Esophagus mucosa (tissue), 1 donor: ENCODE data around the gene RSF1. TPM values are rescaled to one million over a fixed set of nuclear protein-coding genes. Genes with fewer than 3 reads are reported as not detected.

Experiments
- ATAC-seq: fragments of 200-7000 bp; cut with Tn5 transposase; one replicate; pipeline ENCODE4 v1.9.1; 2020
- total RNA-seq: library from RNA; stranded (reverse); gene quantifications from one replicate; pipeline ENCODE4 v1.2.4, GENCODE V29; 2023
- donor health status: DM: yes; HTN: yes; CAD: no.

The RSF1 gene
- total RNA-seq, 1 donor from 2014 or later = 17.3 TPM

DNA sequence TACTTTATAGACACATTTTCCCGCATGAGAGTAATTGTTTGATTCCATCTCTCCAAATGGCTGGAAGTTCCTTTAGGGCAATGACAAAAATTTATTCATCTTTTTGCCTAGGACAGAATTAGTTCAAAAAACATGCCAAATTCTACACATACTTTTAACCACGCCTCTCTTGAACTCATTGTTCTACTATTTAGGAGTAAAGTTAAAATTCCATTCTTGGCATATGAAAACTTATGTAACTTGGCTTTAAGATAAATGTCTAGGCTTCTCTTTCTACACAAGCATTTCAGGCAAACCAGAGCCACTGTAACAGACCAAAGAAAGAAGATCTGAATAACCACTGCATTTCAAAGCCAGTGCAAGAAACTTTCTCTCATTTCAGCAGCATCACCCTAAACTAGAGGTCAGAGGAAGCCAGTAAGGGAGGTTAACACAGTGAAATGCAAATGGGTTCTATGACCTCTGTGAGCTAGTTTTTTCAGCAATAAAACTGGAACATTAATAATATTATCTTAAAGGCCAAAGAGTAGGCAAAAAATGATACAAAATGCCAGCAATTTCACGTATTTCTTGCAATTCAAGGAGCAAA lies 73.0 kb downstream of the RSF1 start:
- ATAC-seq = no peak

GRCh38 chr11:77736473-77736872 lies 84.0 kb downstream of the RSF1 start:
- ATAC-seq = no peak

- ATAC-seq = no peak
Observed at GRCh38 chr11:77734890-77735289, 85.6 kb downstream of the RSF1 start.

- ATAC-seq = no peak
Observed at GRCh38 chr11:77732143-77732542, 88.4 kb downstream of the RSF1 start.

GRCh38 chr11:77730789-77731188 lies 89.7 kb downstream of the RSF1 start:
- ATAC-seq = no peak

GRCh38 chr11:77729063-77729462 lies 91.5 kb downstream of the RSF1 start:
- ATAC-seq = no peak

DNA sequence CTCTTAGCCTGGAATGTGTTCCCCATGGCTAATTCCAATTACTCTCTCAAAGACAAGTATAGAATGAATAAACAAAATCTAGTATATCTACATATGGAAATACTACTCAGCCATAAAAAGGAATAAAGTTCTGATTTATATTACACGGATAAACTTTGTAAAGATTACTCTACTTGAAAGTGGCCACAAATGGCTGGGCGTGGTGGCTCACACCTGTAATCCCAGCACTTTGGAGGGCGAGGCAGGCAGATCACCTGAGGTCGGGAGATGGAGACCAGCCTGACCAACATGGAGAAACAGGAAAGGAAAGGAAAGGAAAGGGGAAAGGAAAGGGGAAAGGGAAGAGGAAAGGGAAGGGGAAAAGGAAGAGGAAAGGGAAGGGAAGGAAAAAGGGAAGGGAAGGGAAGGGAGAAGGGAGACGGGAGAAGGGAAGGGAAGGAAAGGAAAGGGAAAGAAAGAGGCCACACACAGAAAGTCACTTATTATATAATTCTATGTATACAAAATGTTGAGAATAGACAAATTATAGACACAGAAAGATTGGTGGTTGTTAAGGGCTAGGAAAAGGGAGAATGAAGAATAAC lies 92.2 kb downstream of the RSF1 start:
- no peak for ATAC-seq

DNA sequence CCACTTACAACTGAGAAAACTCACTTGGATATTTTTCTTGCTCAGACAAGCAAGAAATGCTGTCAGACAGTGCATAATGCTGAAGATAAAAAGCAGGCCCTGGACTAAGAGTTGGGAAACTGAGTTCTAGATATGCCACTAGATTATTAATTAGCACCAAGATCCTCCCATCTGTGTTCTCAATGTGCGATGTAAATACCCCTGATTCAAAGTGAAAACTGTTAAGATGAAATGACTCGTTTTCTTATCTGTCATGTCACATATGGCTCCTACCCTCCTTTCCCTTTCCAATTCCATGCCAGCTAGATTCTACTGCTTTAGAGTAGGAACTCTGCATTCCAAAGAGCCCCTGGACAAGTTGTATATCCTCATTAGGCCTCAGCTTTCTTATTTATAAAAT lies 94.0 kb downstream of the RSF1 start:
- ATAC-seq = no peak

DNA sequence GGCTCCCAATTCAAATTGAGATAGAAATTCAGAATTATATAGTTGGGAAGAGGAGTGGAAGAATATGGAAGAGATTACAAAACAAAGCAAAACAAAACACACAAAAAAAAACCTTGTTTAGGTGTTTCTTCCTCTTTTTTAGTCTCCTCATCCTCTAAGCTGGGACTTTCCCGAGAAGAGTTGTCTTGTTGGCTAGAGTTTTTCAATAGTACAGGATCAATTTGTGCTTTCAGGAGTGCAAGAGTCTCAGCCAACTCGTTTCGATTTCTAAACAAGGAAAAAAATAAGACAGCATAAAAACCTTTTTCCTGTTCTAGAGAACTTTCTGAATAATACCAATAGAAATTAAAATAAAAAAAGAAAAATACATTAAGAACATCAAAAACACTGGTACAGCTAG lies 95.1 kb downstream of the RSF1 start:
- ATAC-seq = no peak

GRCh38 chr11:77724636-77725035 lies 95.9 kb downstream of the RSF1 start:
- ATAC-seq = no peak

DNA sequence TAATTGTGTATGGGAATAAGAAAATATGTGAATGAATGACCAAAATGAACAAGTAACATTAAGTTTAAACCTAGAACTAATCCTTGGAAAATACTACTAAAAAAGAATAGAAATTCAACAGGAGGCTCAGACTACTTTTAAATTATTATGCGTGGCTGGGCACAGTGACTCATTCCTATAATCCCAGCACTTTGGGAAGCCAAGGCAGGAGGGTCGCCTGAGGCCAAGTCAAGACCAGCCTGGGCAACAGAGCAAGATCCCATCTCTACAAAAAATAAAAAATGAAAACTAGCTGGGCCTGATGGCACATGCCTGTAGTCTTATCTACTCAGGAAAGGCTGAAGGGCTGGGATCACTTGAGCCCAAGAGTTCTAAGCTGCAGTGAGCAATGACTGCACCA lies 97.5 kb downstream of the RSF1 start:
- no peak for ATAC-seq

GRCh38 chr11:77710358-77710757 lies 110.2 kb downstream of the RSF1 start:
- no peak for ATAC-seq

- ATAC-seq = no peak
Observed at GRCh38 chr11:77705876-77706579, 114.5 kb downstream of the RSF1 start.

- no peak for ATAC-seq
Observed at GRCh38 chr11:77705195-77705875, 115.2 kb downstream of the RSF1 start.

- no peak for ATAC-seq
Observed at GRCh38 chr11:77704029-77704428, 116.5 kb downstream of the RSF1 start.

GRCh38 chr11:77699425-77699824 lies 121.1 kb downstream of the RSF1 start:
- no peak for ATAC-seq

DNA sequence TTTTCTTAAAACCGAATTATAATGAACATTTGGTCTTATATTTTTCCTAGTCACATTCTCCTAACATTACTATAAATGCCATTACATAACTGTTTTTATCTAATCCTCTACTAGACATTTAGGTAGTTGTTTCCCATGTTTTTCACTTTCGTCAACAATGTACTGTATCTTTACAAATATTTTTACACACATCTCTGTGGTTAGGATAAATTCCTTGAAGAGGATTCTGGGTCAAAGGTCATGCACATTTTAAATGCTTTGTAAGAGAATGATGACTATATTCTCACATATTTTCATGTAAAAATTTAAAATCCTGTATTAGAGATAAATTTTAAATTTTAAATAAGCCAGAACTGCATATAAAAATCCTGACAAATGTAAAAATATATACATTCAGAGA lies 121.6 kb downstream of the RSF1 start:
- ATAC-seq = no peak

- no peak for ATAC-seq
Observed at GRCh38 chr11:77697865-77698264, 122.7 kb downstream of the RSF1 start.

- no peak for ATAC-seq
Observed at GRCh38 chr11:77695417-77695816, 125.1 kb downstream of the RSF1 start.

DNA sequence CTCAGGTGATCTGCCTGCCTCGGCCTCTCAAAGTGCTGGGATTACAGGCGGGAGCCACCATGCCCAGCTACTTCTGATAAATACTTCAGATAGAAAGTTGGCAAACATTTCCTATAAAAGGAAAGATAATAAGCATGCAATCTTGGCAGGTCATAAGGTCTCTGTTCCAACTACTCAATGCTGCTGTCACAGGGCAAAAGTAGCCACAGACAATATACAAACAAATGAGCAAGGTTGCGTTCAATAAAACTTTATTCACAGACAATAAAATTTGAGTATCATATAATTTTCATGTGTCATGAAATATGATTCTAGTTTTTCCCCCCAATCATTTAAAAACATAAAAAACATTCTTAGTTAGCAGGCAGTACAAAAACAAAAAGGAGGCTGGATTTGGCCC lies 129.9 kb downstream of the RSF1 start:
- no peak for ATAC-seq

- no peak for ATAC-seq
Observed at GRCh38 chr11:77687088-77687487, 133.4 kb downstream of the RSF1 start.

- ATAC-seq = no peak
Observed at GRCh38 chr11:77677138-77677537, 143.4 kb downstream of the RSF1 start.

DNA sequence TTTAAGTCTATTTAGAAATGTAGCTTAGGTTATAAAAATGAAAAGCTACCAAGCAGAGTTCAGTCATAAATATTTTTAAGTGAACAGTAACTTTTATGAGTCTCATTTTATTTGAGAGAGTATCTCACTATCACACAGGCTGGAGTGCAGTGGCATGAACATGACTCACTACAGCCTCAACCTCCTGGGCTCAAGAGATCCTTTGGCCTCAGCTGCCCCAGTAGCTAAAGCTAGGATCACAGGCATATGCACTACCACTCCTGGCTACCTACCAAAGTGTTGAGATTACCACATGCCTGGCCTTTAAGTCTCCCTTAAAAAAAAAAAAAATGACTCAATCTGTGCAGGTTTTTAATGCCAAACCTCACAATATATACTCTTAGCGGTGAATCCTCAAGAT lies 148.3 kb downstream of the RSF1 start:
- ATAC-seq = no peak
